A673 (cell line): ENCODE data around the gene GRHL1. TPM values are rescaled to one million over a fixed set of nuclear protein-coding genes. Genes with fewer than 3 reads are reported as not detected.

Source experiments
- BruUV-seq: library from RNA; stranded (reverse); fragments of 400-500 nt; replicated peaks from 2 replicates; lab custom pipeline; 2021; lab: Mats Ljungman, UMichigan
- CTCF ChIA-PET: fragments of 300-600 bp; sonication (Branson Sonifier 250); formaldehyde crosslinking; loops from one replicate; lab custom pipeline; 2022; ENCODE audit warnings: antibody characterized with exemption; lab: Charles Lee
- POLR2A ChIA-PET: fragments of 300-600 bp; sonication (Branson Sonifier 250); formaldehyde crosslinking; loops from one replicate; lab custom pipeline; 2022; ENCODE audit warnings: antibody characterized with exemption; ENCODE audit not compliant: low non-redundant PET; lab: Charles Lee
- DNase-seq: peaks from one replicate; pipeline ENCODE4 v3.0.0-alpha.2; 2015; ENCODE audit warnings: low spot score
- H3K27ac ChIP-seq: fragments of 200-600 bp; sonication (generic); 2 replicates; pipeline ENCODE4 v1.5.1; 2016; ENCODE audit warnings: mixed run types, low read depth, mild to moderate bottlenecking, mixed read lengths, antibody characterized with exemption, low read length; ENCODE audit not compliant: poor library complexity, severe bottlenecking
- H3K27me3 ChIP-seq: fragments of 200-600 bp; sonication (generic); replicated peaks from 2 replicates; pipeline ENCODE4 v1.6.1; 2017; ENCODE audit warnings: mixed run types, low read depth, mild to moderate bottlenecking, mixed read lengths, antibody characterized with exemption, low read length; ENCODE audit not compliant: insufficient read depth, poor library complexity
- H3K36me3 ChIP-seq: fragments of 200-600 bp; sonication (generic); 2 replicates; pipeline ENCODE4 v1.6.1; 2016; ENCODE audit warnings: mixed run types, mild to moderate bottlenecking, mixed read lengths, antibody characterized with exemption, low read length; ENCODE audit not compliant: insufficient read depth, poor library complexity, severe bottlenecking
- H3K4me1 ChIP-seq: fragments of 200-600 bp; sonication (generic); 2 replicates; pipeline ENCODE4 v1.6.1; 2017; ENCODE audit warnings: mixed run types, mild to moderate bottlenecking, mixed read lengths, antibody characterized with exemption, low read length; ENCODE audit not compliant: insufficient read depth, poor library complexity, severe bottlenecking
- H3K4me3 ChIP-seq: fragments of 200-600 bp; sonication (generic); 2 replicates; pipeline ENCODE4 v1.5.1; 2016; ENCODE audit warnings: low read depth, mixed run types, mild to moderate bottlenecking, mixed read lengths, low read length; ENCODE audit not compliant: poor library complexity, severe bottlenecking
- H3K9me3 ChIP-seq: fragments of 200-600 bp; sonication (generic); 2 replicates; pipeline ENCODE4 v1.6.1; 2016; ENCODE audit warnings: mixed run types, low read depth, mild to moderate bottlenecking, mixed read lengths, antibody characterized with exemption, low read length; ENCODE audit not compliant: poor library complexity, severe bottlenecking
- EZH2 ChIP-seq: fragments of 200-600 bp; sonication (generic); IDR thresholded peaks from 2 replicates; pipeline ENCODE4 v1.6.1; 2017; ENCODE audit warnings: borderline replicate concordance, low read depth, mild to moderate bottlenecking, mixed read lengths, antibody characterized with exemption, low read length; ENCODE audit not compliant: poor library complexity, severe bottlenecking
- intact Hi-C: fragments of 100-400 bp; cut with micrococcal nuclease; formaldehyde crosslinking; loops from one replicate; pipeline ENCODE4 v1.10.0; 2022; ENCODE audit not compliant: unreplicated experiment
- total RNA-seq: library from RNA; stranded (reverse); gene quantifications from 2 replicates; pipeline ENCODE4 v1.2.3, GENCODE V29; 2021
- TF ChIP-seq, protein P1 (sequence below): fragments of 300-800, 200-600 bp; sonication (generic); conservative IDR thresholded peaks from 2 replicates; pipeline ENCODE4 v1.5.1; 2017; ENCODE audit warnings: low read depth, mild to moderate bottlenecking, antibody characterized with exemption, low read length, moderate library complexity, mixed read lengths

Gene GRHL1
- total RNA-seq, 1 experiment from 2014 or later, result 0.13 TPM

GRCh38 chr2:9944330-9944758 is 7.1 kb upstream of the GRHL1 start:
- no peaks in the 10 kb centered on the region for H3K4me1 ChIP-seq
- BruUV-seq, result no TSS peak
- no peak overlapping the region for H3K4me3 ChIP-seq
- TF ChIP-seq EZH2, result no peak
- TF ChIP-seq, protein P1, sequence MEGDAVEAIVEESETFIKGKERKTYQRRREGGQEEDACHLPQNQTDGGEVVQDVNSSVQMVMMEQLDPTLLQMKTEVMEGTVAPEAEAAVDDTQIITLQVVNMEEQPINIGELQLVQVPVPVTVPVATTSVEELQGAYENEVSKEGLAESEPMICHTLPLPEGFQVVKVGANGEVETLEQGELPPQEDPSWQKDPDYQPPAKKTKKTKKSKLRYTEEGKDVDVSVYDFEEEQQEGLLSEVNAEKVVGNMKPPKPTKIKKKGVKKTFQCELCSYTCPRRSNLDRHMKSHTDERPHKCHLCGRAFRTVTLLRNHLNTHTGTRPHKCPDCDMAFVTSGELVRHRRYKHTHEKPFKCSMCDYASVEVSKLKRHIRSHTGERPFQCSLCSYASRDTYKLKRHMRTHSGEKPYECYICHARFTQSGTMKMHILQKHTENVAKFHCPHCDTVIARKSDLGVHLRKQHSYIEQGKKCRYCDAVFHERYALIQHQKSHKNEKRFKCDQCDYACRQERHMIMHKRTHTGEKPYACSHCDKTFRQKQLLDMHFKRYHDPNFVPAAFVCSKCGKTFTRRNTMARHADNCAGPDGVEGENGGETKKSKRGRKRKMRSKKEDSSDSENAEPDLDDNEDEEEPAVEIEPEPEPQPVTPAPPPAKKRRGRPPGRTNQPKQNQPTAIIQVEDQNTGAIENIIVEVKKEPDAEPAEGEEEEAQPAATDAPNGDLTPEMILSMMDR, result no peak
- POLR2A ChIA-PET, result no interaction called here
- intact Hi-C loops, result no loop called here
- H3K27ac ChIP-seq, result no peak overlapping the region
- peaks cover 8% of the 10 kb centered on the region for H3K27me3 ChIP-seq
- no peaks in the 10 kb centered on the region for H3K36me3 ChIP-seq
- H3K9me3 ChIP-seq, result no peaks in the 10 kb centered on the region
- DNase-seq, result no peak
- CTCF ChIA-PET, result no interaction called here

GRCh38 chr2:9945596-9945995 is 5.9 kb upstream of the GRHL1 start:
- Histone ChIP-seq H3K4me1 (no peaks in the 10 kb centered on the region), H3K27ac (no peak overlapping the region), H3K9me3 (no peaks in the 10 kb centered on the region), H3K4me3 (no peak overlapping the region), H3K36me3 (no peaks in the 10 kb centered on the region), H3K27me3 (peaks cover 8% of the 10 kb centered on the region)
- ChIA-PET POLR2A (no interaction called here), CTCF (no interaction called here)
- intact Hi-C loops, result no loop called here
- no peak for DNase-seq
- BruUV-seq, result no TSS peak
- TF ChIP-seq EZH2, result no peak
- TF ChIP-seq, protein P1, result no peak

GRCh38 chr2:9946076-9946475 is 5.4 kb upstream of the GRHL1 start:
- no peaks in the 10 kb centered on the region for H3K4me1 ChIP-seq
- H3K27ac ChIP-seq, result no peak overlapping the region
- TF ChIP-seq, protein P1, result no peak
- TF ChIP-seq EZH2, result no peak
- no peaks in the 10 kb centered on the region for H3K9me3 ChIP-seq
- H3K36me3 ChIP-seq, result no peaks in the 10 kb centered on the region
- BruUV-seq, result no TSS peak
- H3K4me3 ChIP-seq, result no peak overlapping the region
- peaks cover 8% of the 10 kb centered on the region for H3K27me3 ChIP-seq
- intact Hi-C loops, result no loop called here
- POLR2A ChIA-PET, result no interaction called here
- CTCF ChIA-PET, result no interaction called here
- DNase-seq, result no peak
